ENCODE results near the gene PRAMEF14.
"Not testable (repeated sequence)": the region's sequence is repeated elsewhere in the genome, so short reads cannot be mapped to it uniquely, and the experiment has no call there.

DNA sequence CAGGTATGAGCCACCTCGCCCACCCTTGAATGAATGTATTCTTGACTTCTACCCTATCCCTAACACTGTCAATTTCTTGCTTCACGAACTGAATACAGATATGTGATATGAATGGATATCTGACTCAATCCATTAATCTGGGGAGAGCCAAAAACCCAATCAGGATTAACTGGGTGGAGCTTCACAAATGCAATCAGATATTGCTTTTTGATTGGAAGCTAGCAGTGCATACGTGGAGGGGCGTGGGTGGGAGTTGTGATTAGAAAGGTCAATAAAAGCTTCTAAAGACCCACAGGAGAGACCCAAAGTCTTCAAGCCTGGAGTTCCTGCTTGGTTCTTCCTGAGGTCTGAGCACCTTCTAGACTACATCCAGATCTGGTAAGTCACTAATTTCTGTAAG, 31.7 kb downstream of the PRAMEF14 start, which contains the start of gene PRAMEF15:
- TF ChIP-seq, protein P1, sequence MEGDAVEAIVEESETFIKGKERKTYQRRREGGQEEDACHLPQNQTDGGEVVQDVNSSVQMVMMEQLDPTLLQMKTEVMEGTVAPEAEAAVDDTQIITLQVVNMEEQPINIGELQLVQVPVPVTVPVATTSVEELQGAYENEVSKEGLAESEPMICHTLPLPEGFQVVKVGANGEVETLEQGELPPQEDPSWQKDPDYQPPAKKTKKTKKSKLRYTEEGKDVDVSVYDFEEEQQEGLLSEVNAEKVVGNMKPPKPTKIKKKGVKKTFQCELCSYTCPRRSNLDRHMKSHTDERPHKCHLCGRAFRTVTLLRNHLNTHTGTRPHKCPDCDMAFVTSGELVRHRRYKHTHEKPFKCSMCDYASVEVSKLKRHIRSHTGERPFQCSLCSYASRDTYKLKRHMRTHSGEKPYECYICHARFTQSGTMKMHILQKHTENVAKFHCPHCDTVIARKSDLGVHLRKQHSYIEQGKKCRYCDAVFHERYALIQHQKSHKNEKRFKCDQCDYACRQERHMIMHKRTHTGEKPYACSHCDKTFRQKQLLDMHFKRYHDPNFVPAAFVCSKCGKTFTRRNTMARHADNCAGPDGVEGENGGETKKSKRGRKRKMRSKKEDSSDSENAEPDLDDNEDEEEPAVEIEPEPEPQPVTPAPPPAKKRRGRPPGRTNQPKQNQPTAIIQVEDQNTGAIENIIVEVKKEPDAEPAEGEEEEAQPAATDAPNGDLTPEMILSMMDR (IDR thresholded peaks at IDR 0.05): not testable (repeated sequence)
- TF ChIP-seq ZFX (IDR thresholded peaks at IDR 0.05; ENCODE audit: borderline replicate concordance): not testable (repeated sequence)

Measured in 22Rv1 (cell line).